IMR-90 (cell line): ENCODE measurements around the gene PEX7. TPM values are rescaled to one million over a fixed set of nuclear protein-coding genes. Genes with fewer than 3 reads are reported as not detected.

Experiments used
- ATAC-seq: fragments of 200-7000 bp; cut with Tn5 transposase; 2 replicates; pipeline ENCODE4 v1.9.1; 2020; ENCODE audit warnings: low read depth, mild to moderate bottlenecking, moderate library complexity
- BruUV-seq: library from RNA; stranded (reverse); fragments of 400-500 nt; replicated peaks from 2 replicates; lab custom pipeline; 2021; lab: Mats Ljungman, UMichigan
- CTCF ChIA-PET: fragments of 300-600 bp; formaldehyde crosslinking; extraction: SDS; loops from one replicate; lab custom pipeline; 2021; ENCODE audit warnings: antibody characterized with exemption; lab: Yijun Ruan, JAX
- POLR2A ChIA-PET: fragments of 300-600 bp; sonication (Branson Sonifier 250); formaldehyde crosslinking; loops from one replicate; lab custom pipeline; 2022; ENCODE audit warnings: antibody characterized with exemption; ENCODE audit not compliant: unreplicated experiment; lab: Charles Lee
- DNase-seq: peaks from one replicate; pipeline ENCODE4 v3.0.0; 2013
- H2AFZ ChIP-seq: replicated peaks from 2 replicates; pipeline ENCODE3; 2013; ENCODE audit warnings: low read length, mild to moderate bottlenecking; ENCODE audit not compliant: poor library complexity
- H2AK5ac ChIP-seq: 2 replicates; pipeline ENCODE4 v1.6.1; 2013; ENCODE audit warnings: low read depth, low read length, inconsistent platforms
- H2AK9ac ChIP-seq: replicated peaks from 2 replicates; pipeline ENCODE3; 2013; ENCODE audit warnings: mild to moderate bottlenecking, low read depth, low read length, moderate library complexity; ENCODE audit not compliant: poor library complexity
- H2BK120ac ChIP-seq: 2 replicates; pipeline ENCODE4 v1.6.1; 2013; ENCODE audit warnings: low read depth, low read length, inconsistent platforms
- H2BK15ac ChIP-seq: 3 replicates; pipeline ENCODE4 v1.6.1; 2013; ENCODE audit warnings: low read depth, low read length, inconsistent platforms
- H2BK20ac ChIP-seq: 2 replicates; pipeline ENCODE4 v1.6.1; 2013; ENCODE audit warnings: low read depth, mild to moderate bottlenecking, inconsistent platforms, low read length, moderate library complexity
- H2BK5ac ChIP-seq: 2 replicates; pipeline ENCODE4 v1.6.1; 2013; ENCODE audit warnings: mild to moderate bottlenecking, low read depth, low read length, inconsistent platforms; ENCODE audit not compliant: poor library complexity, severe bottlenecking
- H3K14ac ChIP-seq: replicated peaks from 2 replicates; pipeline ENCODE4 v1.6.1; 2013; ENCODE audit warnings: low read depth, low read length, inconsistent platforms
- H3K18ac ChIP-seq: 2 replicates; pipeline ENCODE4 v1.6.1; 2013; ENCODE audit warnings: low read depth, low read length, control low read depth
- H3K23ac ChIP-seq: 2 replicates; pipeline ENCODE4 v1.6.1; 2013; ENCODE audit warnings: low read depth, low read length, inconsistent platforms
- H3K27ac ChIP-seq: 2 replicates; pipeline ENCODE4 v1.5.1; 2013; ENCODE audit warnings: mild to moderate bottlenecking, control low read depth, low read length; ENCODE audit not compliant: insufficient read depth
- H3K27me3 ChIP-seq: 2 replicates; pipeline ENCODE4 v1.6.1; 2013; ENCODE audit warnings: low read length; ENCODE audit not compliant: control insufficient read depth, insufficient read depth
- H3K36me3 ChIP-seq: 2 replicates; pipeline ENCODE4 v1.6.1; 2013; ENCODE audit warnings: low read length, mixed read lengths; ENCODE audit not compliant: control insufficient read depth, insufficient read depth
- H3K4ac ChIP-seq: 2 replicates; pipeline ENCODE4 v1.6.1; 2013; ENCODE audit warnings: low read depth, low read length, inconsistent platforms
- H3K4me1 ChIP-seq: 2 replicates; pipeline ENCODE4 v1.6.1; 2013; ENCODE audit warnings: low read length, mixed read lengths; ENCODE audit not compliant: control insufficient read depth, insufficient read depth
- H3K4me2 ChIP-seq: 2 replicates; pipeline ENCODE4 v1.6.1; 2013; ENCODE audit warnings: low read depth, mild to moderate bottlenecking, control low read depth, low read length, moderate library complexity
- H3K4me3 ChIP-seq: 2 replicates; pipeline ENCODE4 v1.5.1; 2013; ENCODE audit warnings: low read depth, mild to moderate bottlenecking, control low read depth, low read length, moderate library complexity; ENCODE audit not compliant: insufficient read depth
- H3K56ac ChIP-seq: 2 replicates; pipeline ENCODE4 v1.6.1; 2013; ENCODE audit warnings: low read length, inconsistent platforms; ENCODE audit not compliant: insufficient read depth; ENCODE audit errors: extremely low read depth
- H3K79me1 ChIP-seq, 2 experiments: 2 replicates each; pipeline ENCODE4 v1.6.1; 2013; ENCODE audit warnings: low read length in 2 of 2, inconsistent platforms in 1 of 2, low read depth in 1 of 2
- H3K9ac ChIP-seq: 2 replicates; pipeline ENCODE4 v1.6.1; 2013; ENCODE audit warnings: low read depth, low read length, control low read depth
- H3K9me1 ChIP-seq: 2 replicates; pipeline ENCODE4 v1.6.1; 2013; ENCODE audit warnings: low read length, inconsistent platforms; ENCODE audit not compliant: insufficient read depth
- H3K9me3 ChIP-seq: 2 replicates; pipeline ENCODE4 v1.6.1; 2013; ENCODE audit warnings: low read length; ENCODE audit not compliant: control insufficient read depth, insufficient read depth
- H4K20me1 ChIP-seq: 2 replicates; pipeline ENCODE4 v1.6.1; 2013; ENCODE audit warnings: low read length, inconsistent platforms; ENCODE audit not compliant: insufficient read depth
- H4K5ac ChIP-seq: 2 replicates; pipeline ENCODE4 v1.6.1; 2013; ENCODE audit warnings: mild to moderate bottlenecking, low read depth, low read length, control low read depth
- H4K8ac ChIP-seq, 2 experiments: 2 replicates each; pipeline ENCODE4 v1.6.1; 2013; ENCODE audit warnings: low read depth in 2 of 2, low read length in 2 of 2, control low read depth in 1 of 2, inconsistent platforms in 1 of 2
- H4K91ac ChIP-seq: 2 replicates; pipeline ENCODE4 v1.6.1; 2013; ENCODE audit warnings: low read depth, low read length, inconsistent platforms; ENCODE audit not compliant: insufficient read depth
- BHLHE40 ChIP-seq: fragments of 150-350 bp; IDR thresholded peaks from 2 replicates; pipeline ENCODE4 v1.6.1; 2016; ENCODE audit warnings: mild to moderate bottlenecking, low read depth, low read length
- CEBPB ChIP-seq: IDR thresholded peaks from 2 replicates; pipeline ENCODE4 v1.6.1; 2012; ENCODE audit warnings: low read depth, low read length, improper control_type of control experiment
- CHD1 ChIP-seq: IDR thresholded peaks from 2 replicates; pipeline ENCODE4 v1.6.1; 2012; ENCODE audit warnings: low read depth, low read length, improper control_type of control experiment
- CTCF ChIP-seq: conservative IDR thresholded peaks from 2 replicates; pipeline ENCODE4 v1.5.1; 2012; ENCODE audit warnings: mild to moderate bottlenecking, low read depth, low read length, improper control_type of control experiment
- MAFK ChIP-seq: IDR thresholded peaks from 2 replicates; pipeline ENCODE4 v1.6.1; 2012; ENCODE audit warnings: low read depth, low read length, improper control_type of control experiment
- MXI1 ChIP-seq: IDR thresholded peaks from 2 replicates; pipeline ENCODE4 v1.6.1; 2012; ENCODE audit warnings: low read depth, mild to moderate bottlenecking, low read length, moderate library complexity, borderline replicate concordance
- RCOR1 ChIP-seq: IDR thresholded peaks from 2 replicates; pipeline ENCODE4 v1.6.1; 2012; ENCODE audit warnings: mild to moderate bottlenecking, low read length, improper control_type of control experiment; ENCODE audit not compliant: insufficient replicate concordance
- RFX5 ChIP-seq: IDR thresholded peaks from 2 replicates; pipeline ENCODE4 v1.8.0; 2012; ENCODE audit warnings: low read depth, mild to moderate bottlenecking, low read length, moderate library complexity
- SMC3 ChIP-seq: fragments of 150-350 bp; IDR thresholded peaks from 2 replicates; pipeline ENCODE4 v1.6.1; 2016; ENCODE audit warnings: low read depth, mild to moderate bottlenecking, antibody characterized with exemption, low read length, moderate library complexity
- USF2 ChIP-seq: fragments of 150-350 bp; IDR thresholded peaks from 2 replicates; pipeline ENCODE4 v1.6.1; 2017; ENCODE audit warnings: mild to moderate bottlenecking, antibody characterized with exemption, low read length, low read depth
- WGBS, 2 experiments: methylation state at CpG; one replicate each; pipeline versions ENCODE4 v1.1.5 to v1.1.7; 2013; ENCODE audit warnings: missing lambda C conversion rate in 2 of 2; ENCODE audit not compliant: insufficient read length in 1 of 2; ENCODE audit errors: extremely low coverage in 2 of 2; 5-methylcytosine and 5-hydroxymethylcytosine counted together
- dilution Hi-C: fragments of 300-500 bp; cut with HindIII; formaldehyde crosslinking; loops from one replicate; pipeline ENCODE4 v1.14.3; 2018; ENCODE audit warnings: low sequenced_read_pairs; ENCODE audit not compliant: unreplicated experiment
- in situ Hi-C: fragments of 300-500 bp; cut with MboI; formaldehyde crosslinking; loops from 3 replicates; pipeline ENCODE4 v1.14.3; 2019; ENCODE audit warnings: low sequenced_read_pairs, inconsistent platforms, mixed read lengths
- intact Hi-C: fragments of 100-400 bp; cut with micrococcal nuclease; formaldehyde crosslinking; loops from 2 replicates; pipeline ENCODE4 v1.10.0; 2022
- polyA plus RNA-seq, 3 experiments: library from polyadenylated mRNA; depleted of rRNA; stranded (reverse); fragments of >200 nt; gene quantifications; 2 replicates each; pipeline ENCODE4 v1.2.3, GENCODE V29; 2012; ENCODE audit warnings: low replicate concordance in 1 of 3
- total RNA-seq: library from RNA; depleted of rRNA; stranded (reverse); fragments of >200 nt; gene quantifications from 2 replicates; pipeline ENCODE4 v1.2.3, GENCODE V29; 2012

Gene PEX7
- total and polyA plus RNA-seq, 2 of the 4 experiments (the other 2 are of a cell fraction) = 5.4 to 7.0 TPM

GRCh38 chr6:136791296-136792094 is 30.9 kb upstream of the PEX7 start:
- H3K23ac ChIP-seq = peak overlapping the region; percentile 90
- peak overlapping the region; percentile 71 for H3K27ac ChIP-seq
- H2BK15ac ChIP-seq = peak overlapping the region; percentile 40
- H3K9ac ChIP-seq = peak overlapping the region; percentile 89
- peak overlapping the region; percentile 93 for H3K4me2 ChIP-seq
- H2AK5ac ChIP-seq = peak overlapping the region; percentile 82
- no peaks in the 10 kb centered on the region for H3K36me3 ChIP-seq
- POLR2A ChIA-PET = interaction anchor here (0.6 to 1.5 kb wide), 5 partner anchors 144 to 228 kb away, joined by 3 to 6 read pairs (median 4); no protein-coding TSS in a partner anchor
- H4K8ac ChIP-seq = peak overlapping the region; percentile 4 to 49; a peak in 3 of 4 replicates
- peaks cover 14% of the 10 kb centered on the region for H3K4me1 ChIP-seq
- peak overlapping the region; percentile 76 for H2BK120ac ChIP-seq
- H2BK20ac ChIP-seq = peak overlapping the region; percentile 28; the same call in 1 of the 2 replicates
- BruUV-seq = no TSS peak
- peak overlapping the region; percentile 96 for H2AFZ ChIP-seq
- no peaks in the 10 kb centered on the region for H3K27me3 ChIP-seq
- H4K20me1 ChIP-seq = no peaks in the 10 kb centered on the region
- ATAC-seq = peak; percentile 3; the same call in 1 of the 2 replicates
- H3K4ac ChIP-seq = peak overlapping the region; percentile 42
- CTCF ChIA-PET = interaction anchor here (0.7 to 1.8 kb wide), 22 partner anchors 10 to 266 kb away, joined by 3 to 41 read pairs (median 6); partner anchors contain the start of gene PEX7
- no peaks in the 10 kb centered on the region for H3K9me3 ChIP-seq
- peaks cover 9% of the 10 kb centered on the region for H3K9me1 ChIP-seq
- H3K79me1 ChIP-seq = peaks cover 6 to 36% of the 10 kb centered on the region in 2 experiments
- peak overlapping the region; percentile 76 for H4K91ac ChIP-seq
- dilution Hi-C loops (no loop called here), in situ Hi-C loops (loop anchor here (5.0 to 25.0 kb wide), 3 partner anchors 144 to 504 kb away; partner anchors contain the start of gene BCLAF1), intact Hi-C loops (loop anchor here (1.0 to 10.0 kb wide), 5 partner anchors 74 to 504 kb away; partner anchors contain the start of gene BCLAF1)
- no peak for TF ChIP-seq MAFK
- no peak for TF ChIP-seq USF2
- TF ChIP-seq CTCF = no peak
- TF ChIP-seq RCOR1 = no peak
- no peak for TF ChIP-seq BHLHE40
- TF ChIP-seq SMC3 = no peak
- no peak for TF ChIP-seq RFX5
- TF ChIP-seq CEBPB = peak; percentile 87
- TF ChIP-seq CHD1 = 0 out of 2 replicates have a peak, but pooled peaks have one; percentile 48
- peak; percentile 68; the same call in 1 of the 2 replicates for TF ChIP-seq MXI1
- H3K18ac ChIP-seq = peak overlapping the region; percentile 74
- H3K56ac ChIP-seq = peak overlapping the region; percentile 85
- H3K14ac ChIP-seq = peak overlapping the region; percentile 68
- peak; percentile 67 for DNase-seq
- WGBS, 2 experiments = 0% methylated on average over 37 of the region's 62 CpGs; no CpG with 5 or more reads in 1 of the 2 experiments
- H2BK5ac ChIP-seq = peak overlapping the region; percentile 52
- H4K5ac ChIP-seq = peak overlapping the region; percentile 82
- peak overlapping the region; percentile 74 for H2AK9ac ChIP-seq
- peak overlapping the region; percentile 95 for H3K4me3 ChIP-seq
